Measurements from ENCODE around the gene CSNK1A1.

- TF ChIP-seq SUZ12 (IDR thresholded peaks at IDR 0.05; ENCODE audit: extremely low read depth, insufficient read depth, insufficient read length) = no peak
- TF ChIP-seq YY1 (IDR thresholded peaks at IDR 0.05; ENCODE audit: insufficient read depth, insufficient read length) = no peak
- TF ChIP-seq ZNF274 (IDR thresholded peaks at IDR 0.05; ENCODE audit: low read depth, low read length) = no peak
Measured at GRCh38 chr5:149488645-149489306, 62.5 kb downstream of the CSNK1A1 start.

All from NT2/D1 (cell line).